Stimulated activated CD8-positive, alpha-beta memory T cell treated with anti-CD3 and anti-CD28 coated beads, Interleukin-12 subunit alpha, Interleukin-12 subunit beta, amount 100 ng/mL, for 24 hours (primary cell): ENCODE results near the gene NUDT4.

Source experiments
- DNase-seq: peaks from one replicate; pipeline ENCODE4 v3.0.0-alpha.2; 2020; ENCODE audit errors: extremely low read depth

Gene NUDT4

DNA sequence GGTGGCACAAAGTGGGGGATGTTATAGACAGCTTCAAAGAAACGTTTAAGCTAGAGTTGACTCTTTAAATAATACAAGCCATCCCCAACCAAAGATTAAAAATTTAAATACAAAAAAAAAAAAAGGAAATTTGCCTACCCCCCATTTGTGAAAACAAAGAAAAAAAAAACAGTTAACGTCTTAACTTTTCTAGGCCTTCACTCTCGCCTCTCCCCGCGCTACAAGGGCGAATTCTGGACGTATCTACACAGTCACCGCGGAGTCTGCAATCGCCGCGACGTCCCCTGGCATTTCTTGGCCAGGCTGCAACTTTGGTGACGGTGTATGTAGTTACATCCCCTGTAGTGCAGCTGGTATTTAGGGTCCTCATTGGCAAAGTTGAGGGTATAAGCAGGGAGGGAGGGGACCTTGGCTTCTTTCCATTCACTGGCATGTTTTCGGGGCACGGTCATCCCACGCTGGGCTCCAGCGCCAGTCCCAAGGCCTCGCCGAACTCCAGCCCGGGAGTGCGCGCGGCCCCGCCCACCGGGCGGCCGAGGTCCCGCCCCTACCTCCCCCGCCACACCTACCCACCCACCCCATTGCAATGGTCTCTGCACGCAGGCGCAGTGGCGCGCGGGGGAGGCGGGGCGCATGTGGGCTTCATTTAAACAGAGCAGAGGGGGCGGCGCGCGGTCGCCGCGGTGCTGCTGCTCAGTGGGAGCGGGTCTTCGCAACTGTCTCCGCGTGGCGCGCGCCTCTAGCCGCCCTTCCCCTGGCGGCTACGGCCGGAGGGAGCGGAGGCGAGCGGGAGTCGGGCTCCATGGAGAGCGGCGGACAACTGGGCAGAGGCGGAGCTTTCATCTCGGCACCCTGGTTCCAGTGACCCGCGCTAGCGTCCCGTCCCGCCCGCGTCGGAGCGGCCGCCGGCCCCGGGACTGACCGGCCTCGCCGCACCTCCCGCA lies at the start of gene NUDT4:
TSS of gene NUDT4 (plus strand) at position 674 of the 944 bp plus-strand sequence. CDS start 398 bp downstream, outside the sequence.
- DNase-seq: peak; percentile 93

DNA sequence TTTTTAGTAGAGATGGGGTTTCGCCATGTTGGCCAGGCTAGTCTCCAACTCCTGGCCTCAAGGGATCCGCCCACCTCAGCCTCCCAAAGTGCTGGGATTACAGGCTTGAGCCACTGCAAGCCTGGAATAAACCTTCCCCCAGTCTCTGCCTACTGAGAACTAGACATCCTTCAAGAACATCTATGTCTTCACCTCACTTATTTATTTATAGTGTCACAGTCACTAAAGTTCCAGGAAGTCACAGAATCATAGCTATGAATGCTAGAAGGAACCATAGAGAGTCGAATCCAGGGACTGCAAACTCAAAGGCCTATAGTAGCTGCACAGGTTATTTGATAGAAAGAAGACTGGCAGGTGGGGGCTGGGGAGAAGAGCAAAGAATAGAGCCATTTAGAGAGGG lies 44.7 kb upstream of the NUDT4 start:
- DNase-seq: no peak

DNA sequence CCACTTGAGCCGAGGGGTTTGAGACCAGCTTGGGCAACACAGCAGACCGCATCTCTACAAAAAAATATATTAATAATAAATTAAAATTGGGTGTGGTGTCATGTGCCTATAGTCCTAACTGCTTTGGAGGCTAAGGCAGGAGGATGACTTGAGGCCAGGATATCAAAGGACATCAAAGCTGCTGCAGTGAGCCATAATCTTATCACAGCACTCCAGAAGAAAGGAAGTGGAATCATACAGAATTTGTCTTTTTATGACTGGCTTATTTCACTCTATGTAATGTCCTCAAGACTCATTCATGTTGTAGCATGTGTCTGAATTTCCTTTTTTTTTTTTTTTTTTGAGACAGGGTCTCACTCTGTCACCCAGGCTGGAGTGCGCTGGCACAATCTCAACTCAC lies 43.9 kb upstream of the NUDT4 start:
- DNase-seq: no peak

DNA sequence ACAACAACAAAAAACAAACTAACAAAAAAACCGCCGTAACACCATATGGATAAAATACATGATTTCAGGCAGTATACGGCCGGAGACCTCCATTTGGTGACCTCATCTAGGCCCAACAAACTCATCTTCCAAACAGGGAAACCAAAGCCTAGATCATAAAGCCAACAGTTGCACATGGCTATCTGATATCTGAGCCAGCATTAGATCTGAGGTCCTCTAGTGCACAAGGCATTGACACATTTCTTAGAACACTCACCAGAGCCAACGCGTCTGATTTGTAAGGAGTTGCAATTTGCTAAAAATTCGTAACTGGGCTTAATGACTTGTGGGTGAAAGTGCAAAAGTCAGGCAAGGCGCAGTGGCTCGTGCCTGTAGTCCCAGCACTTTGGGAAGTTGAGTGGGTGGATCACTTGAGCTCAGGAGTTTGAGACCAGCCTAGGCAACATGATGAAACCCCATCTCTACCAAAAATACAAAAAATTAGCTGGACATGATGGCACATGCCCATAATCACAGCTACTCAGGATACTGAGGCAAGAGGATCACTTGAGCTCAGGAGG lies 42.0 kb upstream of the NUDT4 start:
- DNase-seq: no peak

DNA sequence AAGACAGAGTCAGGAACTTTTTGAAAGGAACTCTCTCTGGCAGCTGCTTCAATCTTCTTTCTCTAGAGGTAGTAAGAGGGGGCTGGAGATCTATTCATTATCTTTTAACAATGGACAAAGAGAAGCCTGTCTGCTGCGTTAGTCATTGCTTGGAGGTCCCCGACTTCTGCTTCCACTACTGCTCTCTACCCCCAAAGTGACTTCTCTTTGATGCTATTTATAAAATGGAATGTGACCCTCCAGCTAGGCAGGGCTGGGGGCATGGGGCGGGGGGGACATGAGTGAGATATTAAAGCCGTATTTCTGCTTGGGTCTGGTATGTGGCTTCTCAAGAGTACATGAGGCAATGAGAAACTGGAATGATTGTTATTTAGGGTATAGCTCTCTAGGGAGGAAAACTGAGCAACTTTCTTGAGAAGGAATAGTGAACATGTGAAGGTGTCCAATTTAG lies 41.4 kb upstream of the NUDT4 start:
- no peak for DNase-seq

DNA sequence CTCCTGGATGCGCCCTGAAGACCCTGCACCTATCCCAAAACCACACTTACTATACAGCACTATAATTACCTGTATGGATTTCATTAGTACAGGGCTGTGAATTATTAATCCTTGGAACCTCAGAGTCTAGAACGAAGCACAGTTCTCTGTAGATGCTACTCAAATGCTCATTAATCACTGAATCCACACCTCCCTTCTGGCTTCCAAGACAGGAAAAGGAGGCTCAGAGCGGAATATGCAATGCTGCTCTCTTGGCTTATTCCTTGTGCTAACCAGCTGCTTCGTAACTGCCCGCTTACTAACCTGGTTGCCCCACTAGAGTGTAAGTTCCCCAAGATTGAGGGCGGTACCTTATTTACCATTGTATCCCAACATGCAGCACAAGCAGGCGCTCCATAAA lies 39.1 kb upstream of the NUDT4 start:
- no peak for DNase-seq

DNA sequence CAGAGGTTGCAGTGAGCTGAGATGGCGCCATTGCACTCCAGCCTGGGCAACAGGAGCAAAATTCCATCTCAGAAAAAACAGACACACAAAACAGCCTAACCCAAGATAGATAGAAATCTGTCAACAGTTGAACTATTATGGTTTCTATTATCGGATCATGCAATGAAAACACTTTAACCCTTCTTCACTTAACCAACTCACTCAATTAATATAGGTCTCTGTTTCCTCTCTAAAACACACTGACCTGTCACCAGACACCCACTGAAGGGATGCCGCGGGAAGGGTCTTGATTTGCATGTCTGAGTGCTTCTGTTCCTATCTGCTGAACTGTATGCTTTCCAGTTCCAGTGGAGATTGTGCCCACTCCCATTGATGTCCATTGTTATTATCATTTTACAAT lies 38.0 kb upstream of the NUDT4 start:
- DNase-seq: no peak

DNA sequence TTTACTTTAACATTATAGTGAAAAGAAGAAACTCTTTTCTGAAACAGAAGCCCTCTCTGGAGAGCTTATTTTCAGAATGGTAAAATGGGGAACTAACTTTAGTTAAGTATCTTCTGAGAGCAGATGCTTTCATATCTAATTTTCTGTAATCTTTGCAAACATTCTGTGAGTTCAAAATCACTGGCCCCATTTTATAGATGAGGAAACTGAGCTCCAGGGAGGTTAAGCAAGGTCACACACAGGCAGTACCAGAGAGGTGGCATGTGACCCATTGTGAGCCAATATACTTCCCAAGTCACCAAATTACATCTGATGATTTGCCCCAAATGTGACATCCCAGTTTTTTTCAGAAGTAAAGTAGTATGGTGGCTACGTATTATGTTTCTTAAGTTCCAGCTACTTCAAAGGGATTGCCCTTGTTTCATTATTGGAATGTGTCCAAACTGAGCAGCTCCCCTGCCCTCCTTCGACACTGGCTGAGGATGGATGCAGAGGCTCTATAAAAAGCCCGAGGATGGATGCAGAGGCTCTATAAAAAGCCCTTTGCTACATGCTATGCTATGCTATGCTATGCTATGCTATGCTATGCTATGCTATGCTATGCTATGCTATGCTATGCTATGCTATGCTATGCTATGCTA lies 36.2 kb upstream of the NUDT4 start:
- no peak for DNase-seq

DNA sequence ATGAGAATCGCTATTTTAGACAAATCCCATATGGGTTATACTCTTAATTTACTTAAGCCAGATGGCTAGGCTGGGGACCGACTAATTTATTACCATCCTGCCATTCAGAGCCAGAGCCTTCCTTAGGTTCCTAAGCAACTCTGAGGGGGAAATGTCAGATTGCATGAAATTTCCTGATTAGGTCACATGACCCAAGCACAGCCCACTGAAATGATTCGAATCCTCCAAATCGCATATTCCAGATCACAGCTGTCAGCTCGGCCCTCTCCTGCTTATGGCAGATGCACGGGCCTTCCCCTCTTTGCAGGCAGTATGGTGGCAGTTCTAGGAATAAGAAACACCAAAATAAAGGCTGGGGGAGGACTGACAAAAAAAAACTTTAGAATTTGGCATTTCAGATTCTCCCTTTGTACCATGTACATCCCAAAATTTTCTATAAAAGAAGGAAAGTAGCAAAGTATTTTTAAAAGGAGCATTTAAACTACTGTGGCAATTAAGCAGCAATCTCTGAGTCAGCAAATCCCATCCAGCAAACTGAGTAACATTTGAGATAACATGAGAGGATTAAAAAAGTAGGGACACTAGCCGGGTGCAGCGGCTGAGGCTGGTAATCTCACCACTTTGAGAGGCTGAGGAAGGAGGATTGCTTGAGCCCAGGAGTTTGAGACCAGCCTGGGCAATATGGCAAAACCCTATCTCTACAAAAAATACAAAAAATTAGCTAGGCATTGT lies 30.5 kb upstream of the NUDT4 start:
- no peak for DNase-seq

DNA sequence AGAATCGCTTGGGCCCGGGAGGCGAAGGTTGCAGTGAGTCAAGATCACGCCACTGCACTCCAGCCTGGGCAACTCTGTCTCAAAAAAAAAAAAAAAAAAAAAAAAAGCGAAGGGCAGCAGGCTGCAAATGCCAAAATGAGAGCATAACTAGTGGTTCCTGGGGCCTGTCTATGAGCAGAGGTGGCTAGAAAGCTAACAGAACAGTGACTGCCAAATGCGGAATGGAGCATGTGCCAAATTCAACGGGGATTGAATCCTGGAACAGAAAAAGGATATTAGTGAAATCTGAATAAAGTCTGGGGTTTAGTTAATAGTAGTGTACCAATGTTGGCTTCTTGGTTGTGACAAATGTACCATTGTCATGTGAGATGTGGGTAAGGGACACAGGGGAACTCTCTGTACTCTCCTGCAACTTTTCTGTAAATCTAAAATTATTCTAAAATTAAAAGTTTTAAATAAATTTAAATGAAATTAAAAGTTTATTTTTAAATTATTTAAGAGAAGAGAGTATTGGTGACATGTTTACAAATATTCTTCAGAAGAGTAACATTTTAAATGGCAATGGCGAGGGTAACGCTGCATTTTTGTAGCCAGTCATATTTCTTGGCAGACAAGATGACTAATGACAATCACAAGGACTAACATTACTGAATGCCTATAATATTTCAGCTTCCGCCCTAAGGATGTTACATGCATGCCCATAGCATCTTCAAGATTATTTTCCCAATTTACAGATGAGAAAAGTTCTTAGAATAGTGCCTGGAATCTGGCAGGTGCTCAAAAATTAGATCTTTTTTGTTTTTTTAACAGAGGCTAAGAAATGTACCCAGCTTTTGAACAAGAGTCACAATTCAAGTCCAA lies 28.9 kb upstream of the NUDT4 start:
- no peak for DNase-seq

DNA sequence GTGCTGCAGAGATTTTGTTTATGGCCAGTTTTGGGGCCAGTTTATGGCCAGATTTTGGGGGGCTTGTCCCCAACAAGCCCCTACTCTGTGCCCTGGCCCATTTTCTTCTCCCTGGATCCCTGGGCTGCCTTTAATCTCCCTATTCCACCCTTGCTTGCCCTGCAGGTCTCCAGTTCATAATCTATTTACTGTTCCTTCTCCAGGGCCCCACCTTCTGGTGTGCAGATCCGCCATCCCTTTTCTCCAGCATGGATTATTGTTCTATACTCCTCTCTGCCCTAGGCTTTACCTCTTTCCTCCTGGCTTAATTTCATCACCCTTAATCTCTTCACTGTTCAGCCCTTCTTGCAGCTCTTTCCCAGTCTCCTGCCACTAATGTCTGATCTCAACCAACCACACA lies 26.0 kb upstream of the NUDT4 start:
- DNase-seq: no peak

DNA sequence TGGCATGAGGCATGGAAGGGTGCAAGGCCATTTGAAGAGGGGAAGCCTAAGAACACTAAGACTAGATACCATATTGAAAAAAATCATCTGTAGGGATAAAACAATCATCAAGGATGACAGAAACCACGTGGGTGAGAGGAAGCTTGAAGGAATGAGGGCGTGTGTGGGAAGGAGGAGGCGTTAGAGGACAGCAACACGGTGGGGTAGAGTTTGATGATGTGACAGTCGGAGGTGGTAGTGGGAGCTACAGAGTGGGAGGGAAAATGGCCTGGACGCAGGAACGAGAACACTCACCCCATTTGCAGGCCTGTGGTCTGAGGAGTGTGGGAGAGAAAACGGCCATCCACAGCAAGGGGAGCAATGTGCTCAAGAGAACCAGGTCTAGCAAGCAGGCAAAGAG lies 25.4 kb upstream of the NUDT4 start:
- DNase-seq: no peak

DNA sequence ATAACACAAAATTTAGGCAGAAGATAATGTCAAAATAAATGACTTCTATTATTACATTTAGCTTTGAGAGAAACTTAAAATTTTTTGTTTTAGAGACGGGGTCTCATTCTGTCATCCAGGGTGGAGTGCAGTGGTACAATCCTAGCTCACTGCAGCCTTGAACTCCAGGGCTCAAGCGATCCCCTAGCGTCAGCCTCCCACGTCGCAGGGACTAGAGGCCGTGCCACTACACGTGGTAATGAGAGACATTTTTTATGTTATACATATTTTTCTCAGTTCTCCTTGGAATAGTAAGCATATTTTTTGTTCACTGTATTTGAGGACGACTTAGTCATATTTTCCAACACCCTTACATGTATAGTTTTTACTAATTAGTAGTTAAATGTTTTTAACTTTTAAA lies 21.5 kb upstream of the NUDT4 start:
- DNase-seq: no peak

DNA sequence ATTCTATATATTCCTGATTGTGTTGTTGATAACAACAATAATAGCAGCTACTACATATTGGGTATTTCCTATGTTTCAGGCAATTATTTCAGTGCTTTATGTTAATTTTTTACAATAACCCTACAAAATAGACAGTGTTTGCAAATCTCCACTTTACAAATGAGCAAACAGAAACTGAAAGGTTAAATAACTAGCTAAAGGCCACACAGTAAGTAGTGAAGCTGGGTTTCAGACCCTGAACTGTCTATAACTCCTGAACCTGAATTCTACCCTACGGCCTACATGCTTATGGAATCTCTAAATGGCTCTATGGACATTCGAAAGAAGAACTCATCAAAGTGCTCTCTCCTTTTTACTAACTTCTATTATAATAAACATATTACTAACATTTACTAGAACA lies 19.7 kb upstream of the NUDT4 start:
- no peak for DNase-seq

DNA sequence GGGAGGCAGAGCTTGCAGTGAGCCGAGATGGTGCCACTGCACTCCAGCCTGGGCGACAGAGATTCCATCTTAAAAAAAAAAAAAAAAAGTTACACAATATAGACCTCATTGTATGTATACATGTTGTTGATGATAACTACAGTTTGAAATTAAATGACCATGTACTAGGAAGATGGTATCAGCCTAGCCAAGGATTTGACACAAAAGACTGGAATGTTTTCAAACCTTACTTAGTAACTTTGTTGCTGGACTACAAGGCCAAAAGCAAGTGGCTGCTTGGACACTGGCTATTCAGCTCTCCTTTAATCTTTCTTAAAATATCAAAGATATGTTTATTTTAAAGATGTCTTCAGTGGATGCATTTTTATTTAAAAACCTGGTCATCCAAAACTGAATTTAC lies 18.9 kb upstream of the NUDT4 start:
- DNase-seq: no peak

DNA sequence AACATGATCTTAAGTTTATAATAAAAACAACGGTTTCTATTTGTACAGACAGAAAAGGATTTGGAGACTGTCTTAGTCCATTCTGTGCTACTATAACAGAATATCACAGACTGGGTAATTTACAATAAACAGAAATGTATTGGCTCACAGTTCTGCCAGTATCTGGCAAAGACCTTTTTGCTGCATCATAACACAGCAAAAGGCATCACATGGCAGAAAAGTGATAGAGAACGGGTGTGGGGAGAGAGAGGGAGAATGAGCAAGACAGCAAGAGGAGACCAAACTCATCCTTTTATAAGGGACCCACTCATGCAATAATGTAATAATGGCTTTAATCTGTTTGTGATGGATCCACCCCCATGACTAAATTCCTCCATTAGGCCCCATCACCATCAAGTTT lies 17.0 kb upstream of the NUDT4 start:
- no peak for DNase-seq

DNA sequence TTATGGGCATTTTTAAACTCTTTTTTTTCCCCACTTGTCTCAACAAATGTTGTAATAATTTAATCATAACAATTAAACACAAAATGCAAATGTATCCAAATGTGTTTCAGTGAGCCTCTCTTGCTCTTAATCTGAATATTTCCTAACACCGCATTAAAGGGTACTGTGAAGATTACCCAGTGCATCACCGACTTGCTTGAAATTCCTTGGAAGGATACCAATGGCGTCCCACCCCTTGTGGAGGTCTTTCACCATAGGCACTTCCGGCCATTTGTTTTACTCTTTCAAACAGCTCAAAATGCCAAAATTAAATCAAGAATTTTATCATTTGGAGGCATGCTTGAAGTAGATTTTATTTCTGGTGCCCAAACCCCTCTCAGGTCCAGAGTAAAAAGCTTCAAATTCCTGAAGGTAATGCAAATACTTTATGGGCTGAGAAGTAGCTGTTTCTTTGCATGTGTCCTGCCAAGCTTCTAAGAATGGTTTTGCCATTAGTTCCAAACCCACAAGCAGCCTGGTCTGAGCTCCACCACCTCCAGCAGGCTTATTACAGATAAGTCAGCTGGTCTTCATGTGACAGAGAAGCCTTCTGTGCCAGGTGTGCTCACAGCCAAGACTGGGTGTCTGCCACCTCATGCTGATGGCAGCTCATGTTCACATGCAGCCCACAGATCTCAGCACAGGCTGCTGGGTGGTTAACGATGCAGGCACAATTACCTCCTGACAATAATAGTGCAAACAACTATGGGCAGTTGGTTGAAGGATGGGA lies 16.4 kb upstream of the NUDT4 start:
- no peak for DNase-seq

DNA sequence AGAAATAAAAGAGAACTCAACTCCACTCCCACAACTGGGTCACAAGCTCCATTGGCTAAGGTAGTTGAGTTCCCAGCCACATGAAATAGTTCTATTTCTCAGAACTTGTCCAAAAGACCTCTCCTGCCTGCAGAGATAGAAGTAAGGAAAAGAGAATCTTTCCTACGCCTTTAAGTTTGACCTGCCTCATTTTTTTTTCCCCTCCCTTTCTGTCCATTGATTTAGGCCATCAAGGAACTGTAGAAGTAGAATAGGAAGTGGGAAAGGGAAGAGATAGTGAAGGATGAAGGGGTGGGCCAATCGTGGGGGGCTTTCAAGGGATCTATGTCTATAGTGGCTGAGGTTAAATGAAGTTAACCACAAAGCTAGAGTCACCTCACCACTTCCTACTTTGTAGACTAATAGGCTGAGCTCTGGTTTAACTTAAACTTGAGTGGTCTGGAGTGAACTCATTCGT lies 13.9 kb upstream of the NUDT4 start:
- DNase-seq: no peak

DNA sequence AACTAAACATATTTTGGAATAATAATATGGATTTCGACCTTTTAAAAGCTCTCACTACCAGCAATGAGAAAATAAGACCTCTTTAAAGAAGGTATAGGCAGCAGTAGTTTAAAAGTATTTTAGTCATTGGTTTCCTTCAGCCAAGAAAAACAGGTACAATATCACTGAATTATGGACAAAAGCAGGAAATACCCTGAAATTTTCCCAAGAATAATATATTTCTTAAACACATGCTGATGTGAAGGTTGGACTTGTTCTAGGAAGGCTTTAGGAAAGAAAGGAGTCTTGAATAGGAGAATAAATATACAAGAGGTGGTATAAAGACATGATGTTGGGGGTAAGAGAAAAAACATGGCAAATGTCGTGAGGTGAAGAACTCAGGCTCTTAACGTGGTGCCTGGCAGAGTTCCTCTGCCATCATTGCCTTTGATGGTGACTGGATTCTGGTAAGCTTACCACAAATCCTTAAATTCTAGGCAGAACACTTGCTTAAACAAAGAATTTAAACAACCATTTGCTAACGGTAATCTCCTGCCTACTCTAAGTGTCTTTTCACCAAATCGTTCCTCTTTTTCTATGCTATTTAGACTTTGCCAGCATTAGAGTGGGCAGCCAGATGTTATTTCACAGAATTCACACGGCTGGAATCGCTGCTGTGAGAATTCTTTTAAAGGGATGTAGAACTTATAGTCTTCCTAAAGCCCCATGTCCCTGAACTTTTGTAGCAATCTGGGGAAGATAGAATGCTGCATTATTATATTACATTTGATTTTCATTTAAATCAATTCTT lies 11.9 kb upstream of the NUDT4 start:
- no peak for DNase-seq

DNA sequence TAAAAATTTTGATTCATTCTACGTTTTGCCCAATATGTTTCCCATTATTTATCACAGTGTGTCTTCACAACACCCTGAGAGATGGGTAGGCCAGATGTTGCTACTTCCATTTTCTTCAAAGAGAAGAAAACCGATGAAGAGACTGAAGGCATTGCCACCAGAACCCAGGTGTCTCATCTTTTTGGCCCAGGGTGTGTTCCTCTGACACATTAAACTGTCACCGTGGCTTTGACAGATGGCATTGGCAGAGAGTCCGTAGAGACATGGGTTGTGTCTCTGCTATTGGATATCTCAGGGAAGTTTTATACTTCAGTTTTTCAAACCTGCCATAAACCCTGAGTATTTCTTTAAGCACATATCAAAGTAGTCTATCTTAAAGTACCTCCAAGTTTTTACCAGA lies 11.3 kb upstream of the NUDT4 start:
- no peak for DNase-seq
